ENCODE results near the gene ARHGEF17. TPM values are rescaled to one million over a fixed set of nuclear protein-coding genes. Genes with fewer than 3 reads are reported as not detected.

ARHGEF17 gene
- total and polyA plus RNA-seq, 2 experiments from 2014 or later: 30.2 to 35.6 TPM

GRCh38 chr11:73359341-73359740 is 51.3 kb downstream of the ARHGEF17 start:
- no peaks in the 10 kb centered on the region for H3K27me3 ChIP-seq
- H2AFZ ChIP-seq: no peak overlapping the region
- no peaks in the 10 kb centered on the region for H3K9me3 ChIP-seq (ENCODE audit: low read depth)
- H3K4me1 ChIP-seq (ENCODE audit: insufficient read depth): no peaks in the 10 kb centered on the region
- DNase-seq (ENCODE audit: low spot score): no peak
- TF ChIP-seq CTCF (IDR thresholded peaks at IDR 0.05; ENCODE audit: poor library complexity) (no peak), EZH2 (IDR thresholded peaks at IDR 0.05; ENCODE audit: borderline replicate concordance) (no peak), EZH2phosphoT487 (IDR thresholded peaks at IDR 0.05; ENCODE audit: low read depth, severe bottlenecking, unreplicated experiment) (no peak)
- H3K36me3 ChIP-seq (replicated peaks; ENCODE audit: insufficient read depth, low read depth): no peaks in the 10 kb centered on the region
- no peak overlapping the region for H3K4me3 ChIP-seq
- no peaks in the 10 kb centered on the region for H3K79me2 ChIP-seq
- H3K9me2 ChIP-seq (replicated peaks; ENCODE audit: insufficient read depth): no peaks in the 10 kb centered on the region
- no peak overlapping the region for H3K4me2 ChIP-seq
- 84% methylated on average over 11 of the region's 11 CpGs for WGBS (ENCODE audit: low lambda C conversion rate, missing lambda C conversion rate)
- no peaks in the 10 kb centered on the region for H4K20me1 ChIP-seq (ENCODE audit: insufficient read depth, poor library complexity, severe bottlenecking)
- no peak overlapping the region for H3K27ac ChIP-seq

- Histone ChIP-seq H3K79me2 (no peaks in the 10 kb centered on the region), H4K20me1 (ENCODE audit: insufficient read depth, poor library complexity, severe bottlenecking) (no peaks in the 10 kb centered on the region), H3K9me3 (ENCODE audit: low read depth) (no peaks in the 10 kb centered on the region), H2AFZ (no peak overlapping the region), H3K4me1 (ENCODE audit: insufficient read depth) (no peaks in the 10 kb centered on the region), H3K4me2 (no peak overlapping the region), H3K27ac (no peak overlapping the region), H3K9me2 (replicated peaks; ENCODE audit: insufficient read depth) (no peaks in the 10 kb centered on the region), H3K4me3 (no peak overlapping the region), H3K36me3 (replicated peaks; ENCODE audit: insufficient read depth, low read depth) (no peaks in the 10 kb centered on the region), H3K27me3 (no peaks in the 10 kb centered on the region)
- TF ChIP-seq EZH2phosphoT487 (IDR thresholded peaks at IDR 0.05; ENCODE audit: low read depth, severe bottlenecking, unreplicated experiment): no peak
- TF ChIP-seq CTCF (IDR thresholded peaks at IDR 0.05; ENCODE audit: poor library complexity): peak; percentile 33
- 89% methylated on average over 19 of the region's 19 CpGs for WGBS (ENCODE audit: low lambda C conversion rate, missing lambda C conversion rate)
- peak; percentile 43 for DNase-seq (ENCODE audit: low spot score)
Measured at GRCh38 chr11:73359930-73360742, 52.1 kb downstream of the ARHGEF17 start.

- Histone ChIP-seq H3K79me2 (no peaks in the 10 kb centered on the region), H3K9me2 (replicated peaks; ENCODE audit: insufficient read depth) (no peaks in the 10 kb centered on the region), H3K4me3 (no peak overlapping the region), H3K4me1 (ENCODE audit: insufficient read depth) (no peaks in the 10 kb centered on the region), H4K20me1 (ENCODE audit: insufficient read depth, poor library complexity, severe bottlenecking) (no peaks in the 10 kb centered on the region), H3K36me3 (replicated peaks; ENCODE audit: insufficient read depth, low read depth) (no peaks in the 10 kb centered on the region), H3K27ac (no peak overlapping the region), H3K4me2 (no peak overlapping the region), H3K9me3 (ENCODE audit: low read depth) (no peaks in the 10 kb centered on the region), H2AFZ (no peak overlapping the region), H3K27me3 (no peaks in the 10 kb centered on the region)
- 97% methylated on average over 8 of the region's 8 CpGs for WGBS (ENCODE audit: low lambda C conversion rate, missing lambda C conversion rate)
- DNase-seq (ENCODE audit: low spot score): no peak
- TF ChIP-seq EZH2 (IDR thresholded peaks at IDR 0.05; ENCODE audit: borderline replicate concordance) (no peak), EZH2phosphoT487 (IDR thresholded peaks at IDR 0.05; ENCODE audit: low read depth, severe bottlenecking, unreplicated experiment) (no peak), CTCF (IDR thresholded peaks at IDR 0.05; ENCODE audit: poor library complexity) (no peak)
Measured at GRCh38 chr11:73360743-73361369, 52.8 kb downstream of the ARHGEF17 start.
